Right renal cortex interstitium (tissue), 3 donors: Measurements from ENCODE around the gene AP3S2. TPM values are rescaled to one million over a fixed set of nuclear protein-coding genes. Genes with fewer than 3 reads are reported as not detected.
"Not testable (repeated sequence)": the region's sequence is repeated elsewhere in the genome, so short reads cannot be mapped to it uniquely, and the experiment has no call there.

Experiments used
- DNase-seq, 3 donors: peaks; one replicate each; pipeline ENCODE4 v3.0.0-alpha.2; 2013; ENCODE audit warnings: low read depth in 3 of 3, low spot score in 2 of 3
- polyA plus RNA-seq, 3 donors: library from polyadenylated mRNA; unstranded; fragments of 120-200 nt; gene quantifications; one replicate each; pipeline ENCODE4 v1.2.1, GENCODE V29; 2013; ENCODE audit not compliant: insufficient read length in 3 of 3

AP3S2 gene
- polyA plus RNA-seq, 3 donors: 43.5 to 58.9 (median 54.2) TPM

- DNase-seq: no peak
Measured at GRCh38 chr15:89904519-89904918, 10.7 kb upstream of the AP3S2 start.

GRCh38 chr15:89903858-89904130 lies 10.0 kb upstream of the AP3S2 start:
- no peak for DNase-seq

DNA sequence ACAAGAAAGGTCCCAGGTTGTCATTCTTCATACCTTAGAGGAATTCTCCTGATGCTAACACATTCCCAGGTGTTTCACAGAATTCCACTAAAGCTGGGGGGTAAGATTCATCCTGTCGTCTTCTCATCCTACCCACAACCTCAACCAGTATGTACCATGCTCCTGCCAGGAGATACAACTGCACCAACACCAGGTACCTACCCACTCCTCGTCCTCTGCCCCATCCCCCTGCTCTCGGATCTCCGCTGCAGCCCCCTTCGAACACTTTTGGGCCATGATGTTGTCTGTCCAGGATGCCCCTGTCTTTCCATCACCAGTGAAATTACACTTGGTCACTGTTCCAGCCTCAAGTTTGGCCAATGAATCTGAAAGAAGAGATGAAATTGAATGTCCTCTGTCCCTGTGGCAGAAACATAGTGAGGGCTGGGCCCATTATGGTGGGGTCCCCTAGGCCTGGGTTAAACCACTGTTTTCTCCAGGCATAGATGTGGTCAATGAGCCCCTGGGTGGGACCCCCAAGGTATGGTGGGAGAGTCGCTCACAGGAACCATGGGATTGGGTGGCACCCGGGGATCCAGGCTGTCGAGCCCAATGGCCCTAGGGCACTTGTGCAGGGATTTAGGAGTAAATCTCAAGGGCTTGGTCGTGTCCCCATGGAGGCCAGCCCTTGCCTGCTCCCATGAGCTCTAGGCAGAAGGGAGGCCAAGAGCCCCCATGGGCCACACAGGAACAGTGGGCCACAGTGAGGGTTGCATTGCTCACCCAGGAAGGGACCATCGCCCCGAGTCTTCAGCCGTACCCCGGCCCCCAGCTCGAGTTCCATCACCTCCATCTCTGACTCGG lies 9.4 kb upstream of the AP3S2 start:
- no peak for DNase-seq

GRCh38 chr15:89900849-89901248 lies 7.1 kb upstream of the AP3S2 start:
- no peak for DNase-seq

DNA sequence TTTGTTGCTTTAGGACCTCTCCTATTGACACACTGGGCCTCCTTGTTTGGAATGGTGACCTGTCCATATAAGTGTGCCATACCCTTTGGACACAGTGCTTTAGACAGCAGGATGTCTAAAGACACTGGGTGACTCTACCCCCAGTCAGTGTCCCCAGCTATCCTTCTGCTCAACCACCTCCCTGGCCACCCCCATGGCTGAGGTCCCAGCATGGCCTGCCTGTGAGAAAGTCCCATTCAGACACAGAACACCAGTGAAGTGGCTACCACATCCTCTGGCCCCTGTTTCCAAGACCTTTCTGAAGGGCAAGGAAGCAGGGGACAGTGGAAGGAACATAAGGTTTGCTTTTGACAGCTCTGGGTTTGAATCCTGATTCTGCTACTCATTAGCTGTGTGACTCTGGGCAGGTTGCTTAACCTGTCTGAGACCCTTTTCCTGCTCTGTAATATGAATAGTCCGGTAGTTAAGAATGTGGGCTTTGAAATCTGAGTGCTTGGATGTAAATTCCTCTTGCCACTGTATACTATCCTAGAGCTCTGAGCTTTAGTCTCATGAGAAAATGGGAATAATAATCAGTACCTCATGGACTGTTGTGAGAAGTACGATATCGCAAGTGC lies 6.3 kb upstream of the AP3S2 start:
- DNase-seq: no peak

DNA sequence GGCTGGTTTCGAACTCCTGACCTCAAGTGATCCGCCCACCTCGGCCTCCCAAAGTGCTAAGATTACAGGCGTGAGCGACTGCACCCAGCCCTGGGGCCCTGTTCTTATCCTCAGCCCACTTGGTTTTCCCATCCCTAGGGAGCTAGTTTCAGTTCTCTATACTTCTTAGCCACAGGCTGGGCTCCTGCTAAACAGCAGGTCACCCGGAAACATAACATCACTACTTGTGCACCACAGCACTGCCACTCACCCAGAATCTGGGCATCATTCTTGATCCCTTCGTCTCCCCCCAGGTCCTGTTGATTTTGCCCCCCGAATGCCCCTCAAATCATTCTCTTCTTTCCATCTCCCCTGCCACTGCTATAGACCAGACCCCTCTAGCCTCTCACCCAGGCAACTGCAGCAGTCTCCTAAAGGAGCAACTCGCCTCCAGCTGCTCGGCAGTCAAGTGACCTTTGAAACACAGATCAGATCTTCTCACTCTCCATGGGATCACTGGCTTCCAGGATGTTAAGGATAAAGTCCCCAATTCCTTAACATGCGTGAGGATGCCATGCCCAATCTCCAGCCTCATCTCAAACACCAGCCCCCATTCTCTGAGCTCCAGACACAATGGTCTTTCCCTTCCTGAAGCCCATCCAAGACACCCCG lies 5.6 kb upstream of the AP3S2 start:
- DNase-seq: no peak

GRCh38 chr15:89898614-89899294 lies 5.0 kb upstream of the AP3S2 start:
- no peak for DNase-seq

- DNase-seq: no peak
Measured at GRCh38 chr15:89898146-89898545, 4.4 kb upstream of the AP3S2 start.

- no peak for DNase-seq
Measured at GRCh38 chr15:89893027-89893426, 767 bp downstream of the AP3S2 start.

DNA sequence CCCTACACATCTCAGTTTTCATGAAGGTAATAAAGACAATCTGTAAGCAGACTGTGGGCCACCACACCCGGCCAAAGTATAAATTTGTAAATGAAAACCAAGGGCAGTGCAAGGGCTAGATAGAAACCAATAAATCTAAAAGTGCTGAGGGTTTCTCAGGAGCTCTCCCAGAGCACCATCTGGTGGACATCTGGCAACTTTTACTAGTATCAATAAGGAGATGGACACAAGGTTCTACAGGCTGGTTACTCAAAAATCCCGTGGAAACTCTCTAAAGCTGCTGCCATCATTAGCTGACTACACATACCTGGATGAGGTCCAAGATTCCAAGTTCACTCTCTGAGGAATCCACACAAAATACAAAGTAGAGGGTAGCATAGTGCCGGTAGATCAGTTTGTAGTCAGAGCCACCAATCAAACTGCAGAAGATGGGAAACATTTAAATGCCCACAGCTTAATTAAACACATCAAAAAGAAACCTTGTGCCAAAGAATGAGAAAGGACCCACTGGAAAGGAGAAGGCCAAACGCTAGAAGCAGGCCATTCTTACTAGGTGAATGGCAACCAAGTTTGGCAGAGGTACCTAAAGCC lies 5.5 kb downstream of the AP3S2 start:
- no peak for DNase-seq

DNA sequence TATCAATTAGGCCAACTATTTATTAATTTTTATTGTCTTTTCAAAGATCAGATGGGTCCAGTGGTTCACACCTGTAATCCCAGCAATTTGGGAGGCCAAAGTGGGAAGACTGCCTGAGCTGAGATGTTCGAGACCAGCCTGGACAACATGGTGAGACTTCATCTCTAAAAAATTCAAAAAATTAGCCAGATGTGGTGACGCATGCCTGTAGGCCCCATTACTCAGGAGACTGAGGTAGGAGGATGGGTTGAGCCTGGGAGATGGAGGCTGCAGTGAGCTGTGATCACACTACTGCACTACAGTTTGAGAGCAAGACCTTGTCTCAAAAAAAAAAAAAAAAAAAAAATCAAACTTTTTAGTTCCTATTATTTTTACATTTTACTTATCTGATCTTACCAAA lies 8.2 kb downstream of the AP3S2 start:
- DNase-seq: no peak

DNA sequence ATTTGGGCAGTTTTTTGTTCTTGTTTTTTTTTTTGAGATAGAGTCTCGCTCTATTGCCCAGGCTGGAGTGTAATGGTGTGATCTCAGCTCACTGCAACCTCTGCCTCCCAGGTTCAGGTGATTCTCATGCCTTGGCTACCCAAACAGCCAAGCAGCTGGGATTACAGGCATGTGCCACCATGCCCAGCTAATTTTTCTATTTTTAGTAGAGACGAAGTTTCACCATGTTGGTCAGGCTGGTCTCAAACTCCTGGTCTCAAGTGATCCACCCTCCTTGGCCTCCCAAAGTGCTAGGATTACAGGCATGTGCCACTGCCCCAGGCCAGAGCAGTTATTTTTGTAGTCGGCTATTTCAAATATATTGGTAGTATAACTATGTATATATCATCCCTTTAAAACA lies 8.6 kb downstream of the AP3S2 start:
- DNase-seq: not testable (repeated sequence)

DNA sequence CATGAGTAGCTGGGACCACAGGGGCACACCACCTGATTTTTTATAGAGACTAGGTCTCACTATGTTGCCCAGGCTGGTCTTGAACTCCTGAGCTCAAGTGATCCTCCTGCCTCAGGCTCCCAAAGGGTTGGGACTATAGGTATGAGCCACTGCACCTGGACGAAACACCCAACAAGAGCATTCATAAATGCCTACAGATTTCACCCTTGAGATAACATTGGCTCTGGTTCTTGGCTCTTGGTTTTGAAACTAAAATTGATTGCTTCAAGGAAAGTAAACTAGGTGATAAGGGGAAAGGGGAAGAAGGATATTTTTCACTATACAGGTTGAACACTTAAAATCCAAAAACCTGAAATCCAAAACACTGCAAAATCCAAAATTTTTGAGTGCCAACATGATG lies 10.3 kb downstream of the AP3S2 start:
- DNase-seq: no peak

GRCh38 chr15:89880727-89881126 lies 13.1 kb downstream of the AP3S2 start:
- DNase-seq: no peak

GRCh38 chr15:89878323-89878722 lies 15.5 kb downstream of the AP3S2 start:
- DNase-seq: no peak

- DNase-seq: no peak
Measured at GRCh38 chr15:89877083-89877425, 16.7 kb downstream of the AP3S2 start.

DNA sequence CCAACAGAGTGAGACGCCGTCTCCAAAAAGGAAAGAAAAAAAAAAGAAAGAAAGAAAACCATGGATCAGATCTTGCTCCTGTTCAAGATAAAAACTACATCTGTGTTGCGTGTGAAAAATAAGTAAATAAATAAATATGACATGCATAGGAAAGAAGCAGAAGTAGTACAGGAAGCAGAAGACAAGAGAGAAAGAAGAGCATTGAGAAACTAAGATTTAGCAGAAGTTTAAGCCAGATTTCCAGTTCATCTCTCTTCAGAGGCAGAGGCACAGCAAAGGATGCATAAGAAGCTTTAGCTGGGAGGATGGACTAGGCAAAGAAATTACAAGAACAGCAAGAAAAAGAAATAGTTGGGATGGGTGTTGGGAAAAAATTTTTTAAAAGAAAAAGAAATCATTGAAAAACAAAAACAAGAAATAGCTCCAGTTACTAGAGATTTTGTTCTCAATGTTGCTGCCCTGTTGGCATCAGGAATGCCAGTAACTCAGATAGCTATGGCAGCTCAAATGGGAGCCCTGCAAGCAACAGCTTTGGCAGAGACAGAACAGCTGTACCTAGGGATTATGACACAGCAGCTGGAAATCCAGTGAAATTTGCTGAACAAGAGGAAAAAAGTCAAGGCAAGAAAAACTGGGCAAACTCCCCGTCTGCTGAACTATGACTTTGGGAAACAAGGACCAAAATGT lies 17.3 kb downstream of the AP3S2 start:
- DNase-seq: no peak

DNA sequence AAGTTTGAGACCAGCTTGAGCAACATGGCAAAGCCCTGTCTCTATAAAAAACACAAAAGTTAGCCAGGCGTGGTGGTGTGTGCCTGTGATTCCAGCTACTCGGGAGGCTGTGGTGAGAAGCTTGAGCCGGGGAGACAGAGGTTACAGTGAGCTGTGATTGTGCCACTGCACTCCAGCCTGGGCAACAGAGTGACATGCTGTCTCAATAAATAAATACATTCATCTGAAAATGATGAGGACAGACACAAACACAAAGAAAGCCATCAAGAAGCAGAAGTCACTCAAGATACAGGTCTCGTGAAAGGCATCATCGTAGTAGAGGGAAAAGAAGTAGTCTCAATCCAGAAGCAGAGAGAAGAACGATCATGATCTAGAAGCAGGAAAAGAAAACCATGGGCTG lies 18.1 kb downstream of the AP3S2 start:
- no peak for DNase-seq

GRCh38 chr15:89874926-89875564 lies 18.7 kb downstream of the AP3S2 start:
- peak in 1 of 3 donors; percentile 36 for DNase-seq

DNA sequence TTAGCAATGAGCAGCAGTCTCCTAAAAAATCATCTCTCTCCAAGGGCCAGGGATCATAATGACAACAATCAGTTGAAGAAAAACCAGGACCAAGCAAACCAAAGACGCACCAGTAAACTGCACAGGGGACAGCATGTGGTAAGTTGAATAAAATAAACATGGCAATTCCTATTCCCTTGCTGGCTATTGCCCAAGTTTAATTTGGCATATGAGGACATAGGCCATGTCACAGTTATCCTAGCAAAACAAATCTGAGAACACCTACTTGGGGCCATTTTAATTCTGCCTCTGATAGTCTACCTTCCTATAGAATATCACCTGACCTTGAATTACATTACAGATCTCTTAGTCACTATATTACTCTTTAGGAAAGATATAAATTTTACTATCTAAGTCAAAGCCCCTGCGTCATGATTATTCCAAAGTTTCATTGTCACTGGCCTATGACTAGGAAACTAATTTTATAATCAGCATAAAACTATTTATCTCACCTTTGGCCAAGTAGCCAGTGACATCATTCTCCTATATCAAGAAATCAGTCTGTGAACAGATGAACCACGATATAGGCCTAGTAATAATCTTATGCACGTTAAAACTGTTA lies 23.0 kb downstream of the AP3S2 start:
- no peak for DNase-seq
